Colonic mucosa (tissue), 4 donors: ENCODE results near the gene DNAH12. TPM values are rescaled to one million over a fixed set of nuclear protein-coding genes. Genes with fewer than 3 reads are reported as not detected.

Experiments
- DNase-seq: peaks from one replicate; pipeline ENCODE4 v3.0.0-alpha.2; 2020
- H3K27ac ChIP-seq: fragments of 200-600 bp; one replicate; pipeline ENCODE4 v1.8.0; 2021
- H3K27me3 ChIP-seq: fragments of 200-600 bp; one replicate; pipeline ENCODE4 v1.8.0; 2021
- H3K36me3 ChIP-seq: fragments of 200-600 bp; one replicate; pipeline ENCODE4 v1.8.0; 2021
- H3K4me1 ChIP-seq: fragments of 200-600 bp; one replicate; pipeline ENCODE4 v1.8.0; 2021; ENCODE audit warnings: mild to moderate bottlenecking
- H3K4me3 ChIP-seq: fragments of 200-600 bp; one replicate; pipeline ENCODE4 v1.8.0; 2021
- H3K9ac ChIP-seq, 2 donors: one replicate each; pipeline ENCODE4 v1.7.0; 2013; ENCODE audit warnings: control low read depth in 2 of 2, low read depth in 2 of 2, low read length in 2 of 2
- H3K9me3 ChIP-seq: fragments of 200-600 bp; one replicate; pipeline ENCODE4 v1.8.0; 2021
- intact Hi-C: fragments of 100-400 bp; cut with DNase I; formaldehyde crosslinking; loops from one replicate; pipeline ENCODE4 v1.14.1; 2022
- total RNA-seq, 2 donors: library from RNA; stranded (reverse); fragmentation: NEBNext Ultra II Directional in 1 of 2; extraction: Animal tissue kit (Norgen Biotek cat#: 25700) in 1 of 2; gene quantifications; one replicate each; pipeline ENCODE4 v1.2.1, GENCODE V29; 2021
- TF ChIP-seq, protein P1 (sequence below): fragments of 200-600 bp; IDR thresholded peaks from one replicate; pipeline ENCODE4 v1.8.0; 2022; ENCODE audit warnings: antibody characterized with exemption, mild to moderate bottlenecking
- donor health status: healthy.
- donor health status: DM: no; HTN: no; CAD: no.
- donor health status: DM: no; HTN: no; CAD: no.

DNAH12 gene
- total RNA-seq, 2 donors from 2014 or later = 0.02 to 0.05 TPM

DNA sequence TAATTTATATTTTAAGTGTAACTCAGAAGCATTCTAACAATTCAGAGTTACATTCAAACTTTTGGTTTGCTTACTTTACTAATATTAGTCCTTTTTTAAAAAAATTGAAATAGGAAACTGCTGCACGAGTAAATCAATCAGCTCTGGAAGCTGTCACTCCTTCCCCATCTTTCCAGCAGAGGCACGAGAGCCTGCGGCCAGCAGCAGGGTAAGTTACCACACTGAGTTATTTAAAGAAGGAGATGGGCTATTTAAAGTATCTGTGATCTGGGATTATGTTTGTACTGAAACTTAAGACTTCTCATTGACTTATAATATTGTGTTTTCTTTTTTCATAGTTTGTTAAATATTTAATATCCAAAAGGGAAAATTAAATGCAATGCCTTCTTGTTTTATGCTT is 287.3 kb downstream of the DNAH12 start:
- H3K4me3 ChIP-seq = no peak overlapping the region
- H3K27me3 ChIP-seq = no peaks in the 10 kb centered on the region
- H3K9me3 ChIP-seq = no peaks in the 10 kb centered on the region
- H3K27ac ChIP-seq = no peak overlapping the region
- intact Hi-C loops = no loop called here
- TF ChIP-seq, protein P1, sequence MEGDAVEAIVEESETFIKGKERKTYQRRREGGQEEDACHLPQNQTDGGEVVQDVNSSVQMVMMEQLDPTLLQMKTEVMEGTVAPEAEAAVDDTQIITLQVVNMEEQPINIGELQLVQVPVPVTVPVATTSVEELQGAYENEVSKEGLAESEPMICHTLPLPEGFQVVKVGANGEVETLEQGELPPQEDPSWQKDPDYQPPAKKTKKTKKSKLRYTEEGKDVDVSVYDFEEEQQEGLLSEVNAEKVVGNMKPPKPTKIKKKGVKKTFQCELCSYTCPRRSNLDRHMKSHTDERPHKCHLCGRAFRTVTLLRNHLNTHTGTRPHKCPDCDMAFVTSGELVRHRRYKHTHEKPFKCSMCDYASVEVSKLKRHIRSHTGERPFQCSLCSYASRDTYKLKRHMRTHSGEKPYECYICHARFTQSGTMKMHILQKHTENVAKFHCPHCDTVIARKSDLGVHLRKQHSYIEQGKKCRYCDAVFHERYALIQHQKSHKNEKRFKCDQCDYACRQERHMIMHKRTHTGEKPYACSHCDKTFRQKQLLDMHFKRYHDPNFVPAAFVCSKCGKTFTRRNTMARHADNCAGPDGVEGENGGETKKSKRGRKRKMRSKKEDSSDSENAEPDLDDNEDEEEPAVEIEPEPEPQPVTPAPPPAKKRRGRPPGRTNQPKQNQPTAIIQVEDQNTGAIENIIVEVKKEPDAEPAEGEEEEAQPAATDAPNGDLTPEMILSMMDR = no peak
- DNase-seq = no peak
- no peaks in the 10 kb centered on the region for H3K36me3 ChIP-seq
- no peaks in the 10 kb centered on the region for H3K4me1 ChIP-seq
- H3K9ac ChIP-seq = no peak overlapping the region

DNA sequence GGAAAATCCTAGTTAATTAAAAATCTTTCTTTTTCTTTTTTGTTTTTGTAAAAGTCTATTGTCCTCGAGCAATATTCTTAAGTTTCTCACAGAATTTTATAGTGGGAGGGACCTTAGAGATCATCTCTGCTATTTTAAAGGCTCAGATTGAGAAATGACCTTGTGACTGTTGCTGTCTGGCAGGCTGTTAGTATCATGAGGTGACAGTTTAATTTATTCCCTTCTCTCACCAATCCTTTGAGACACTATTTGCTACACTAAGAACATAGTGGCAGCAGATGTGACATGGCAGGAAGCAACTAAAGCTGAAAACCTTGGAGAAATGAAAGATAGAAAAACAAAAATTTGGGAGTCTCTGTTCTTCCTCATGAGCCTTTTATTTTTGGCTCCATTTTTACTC is 291.7 kb downstream of the DNAH12 start:
- no peak overlapping the region for H3K27ac ChIP-seq
- TF ChIP-seq, protein P1 = no peak
- no peaks in the 10 kb centered on the region for H3K4me1 ChIP-seq
- no peaks in the 10 kb centered on the region for H3K36me3 ChIP-seq
- no peak overlapping the region for H3K9ac ChIP-seq
- intact Hi-C loops = no loop called here
- no peak overlapping the region for H3K4me3 ChIP-seq
- no peaks in the 10 kb centered on the region for H3K27me3 ChIP-seq
- H3K9me3 ChIP-seq = no peaks in the 10 kb centered on the region
- no peak for DNase-seq

DNA sequence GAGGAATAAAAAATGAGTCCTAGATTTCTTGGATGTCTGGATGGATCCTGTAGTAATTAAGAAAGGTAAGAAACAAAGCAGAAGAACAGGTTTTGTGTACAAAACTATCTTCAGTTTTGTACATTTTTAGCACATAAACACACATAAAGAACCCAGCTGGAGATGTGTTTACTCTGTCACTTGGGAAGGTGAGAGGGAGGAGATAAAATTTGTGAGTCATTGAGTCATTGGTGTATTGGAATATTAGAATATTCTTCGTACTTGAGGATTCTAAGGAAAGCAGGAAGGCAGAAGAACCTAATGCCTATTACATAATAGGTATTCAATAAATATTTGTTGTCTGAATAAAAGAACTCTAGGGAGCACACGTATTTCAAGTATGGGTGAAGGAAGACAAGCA is 299.2 kb downstream of the DNAH12 start:
- Histone ChIP-seq H3K9ac (no peak overlapping the region), H3K4me1 (no peaks in the 10 kb centered on the region), H3K27me3 (no peaks in the 10 kb centered on the region), H3K27ac (no peak overlapping the region), H3K9me3 (no peaks in the 10 kb centered on the region), H3K36me3 (no peaks in the 10 kb centered on the region), H3K4me3 (no peak overlapping the region)
- intact Hi-C loops = no loop called here
- no peak for DNase-seq
- TF ChIP-seq, protein P1 = no peak

Other genes starting within 250 kb of the DNAH12 start
- 10 to 100 TPM; 24.4 to 34.5 TPM for gene PDE12, start 11.9 kb upstream of the DNAH12 start, total RNA-seq
- gene ARF4, start 53.0 kb upstream of the DNAH12 start, total RNA-seq = 100 to 1,000 TPM; 213 to 250 TPM
- 10 to 100 TPM; 15.7 to 24.7 TPM for gene DENND6A, start 148.7 kb upstream of the DNAH12 start, total RNA-seq
- gene SLMAP, start 212.0 kb upstream of the DNAH12 start, total RNA-seq = 100 to 1,000 TPM in 1 of 2 donors, 10 to 100 TPM in 1; 81.1 to 124 TPM